Measurements from ENCODE around the gene HSFX3.
"Not testable (repeated sequence)": the region's sequence is repeated elsewhere in the genome, so short reads cannot be mapped to it uniquely, and the experiment has no call there.

HSFX3 gene

GRCh38 chrX:149545545-149546543 lies 3.9 kb downstream of the HSFX3 start:
- not testable (repeated sequence) for DNase-seq (ENCODE audit: low read depth in 2 of 2)

- DNase-seq (ENCODE audit: low read depth in 2 of 2) = no peak
Measured at GRCh38 chrX:149541521-149542047, 8.1 kb downstream of the HSFX3 start.

DNA sequence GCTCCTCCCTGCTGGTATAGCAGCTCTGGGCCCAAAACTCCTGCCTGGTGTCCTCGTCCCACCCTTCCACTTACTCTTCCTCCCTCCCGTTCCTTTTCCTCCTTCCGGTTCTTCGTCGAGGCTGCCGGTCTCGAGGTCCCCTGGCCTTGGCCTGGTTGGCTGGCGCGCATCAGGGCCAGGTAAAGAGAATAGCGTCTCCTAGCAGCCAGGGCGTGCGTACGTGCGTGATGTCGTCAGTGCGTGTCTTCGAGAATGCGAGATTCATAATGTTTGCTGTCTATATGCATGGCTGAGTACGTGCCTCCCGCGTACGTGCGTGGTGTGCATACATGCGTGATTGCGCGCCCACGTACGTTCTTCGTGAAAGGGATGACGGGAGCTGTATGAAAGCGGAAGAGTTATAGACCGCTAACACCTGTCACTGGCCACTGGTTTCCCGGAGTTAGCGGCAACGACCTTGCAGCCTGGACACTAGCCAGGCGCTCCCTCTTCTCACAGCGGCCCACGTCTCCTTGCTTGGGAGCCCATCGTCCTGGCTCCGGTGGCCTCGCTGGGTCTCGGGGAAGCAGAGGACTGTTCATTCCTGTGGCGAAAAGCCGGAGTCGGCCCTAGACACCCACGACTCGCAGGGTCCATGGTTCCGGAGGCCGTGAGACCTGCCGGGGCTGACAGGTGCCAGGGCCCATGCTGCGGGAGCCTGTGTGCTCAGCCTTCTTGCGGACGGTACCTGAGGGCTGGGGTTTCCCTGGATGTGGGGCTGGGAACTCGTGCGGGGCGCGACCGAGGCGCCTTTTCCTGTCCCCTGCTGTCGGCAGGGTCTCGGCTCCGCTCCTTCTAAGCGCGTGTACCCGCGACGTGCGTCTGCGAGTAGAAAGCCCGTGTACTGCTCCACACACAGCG lies 8.9 kb downstream of the HSFX3 start, which contains the start of gene EOLA1:
Gene EOLA1, plus strand, starts transcription at position 392 of the 900 bp plus-strand sequence. CDS start 4,619 bp downstream, outside the sequence.
- peak; percentile 77 to 82 for DNase-seq (ENCODE audit: low read depth in 2 of 2)

GRCh38 chrX:149540131-149540620 lies 9.5 kb downstream of the HSFX3 start:
- DNase-seq (ENCODE audit: low read depth in 2 of 2) = peak; percentile 72 to 83

GRCh38 chrX:149539283-149540130 lies 10.2 kb downstream of the HSFX3 start:
- peak; percentile 50 to 77 for DNase-seq (ENCODE audit: low read depth in 2 of 2)

GRCh38 chrX:149537474-149537873 lies 12.2 kb downstream of the HSFX3 start:
- DNase-seq (ENCODE audit: low read depth in 2 of 2) = not testable (repeated sequence)

- DNase-seq (ENCODE audit: low read depth in 2 of 2) = not testable (repeated sequence)
Measured at GRCh38 chrX:149534926-149535602, 14.7 kb downstream of the HSFX3 start.

GRCh38 chrX:149533999-149534398 lies 15.7 kb downstream of the HSFX3 start:
- DNase-seq (ENCODE audit: low read depth in 2 of 2) = not testable (repeated sequence)

DNA sequence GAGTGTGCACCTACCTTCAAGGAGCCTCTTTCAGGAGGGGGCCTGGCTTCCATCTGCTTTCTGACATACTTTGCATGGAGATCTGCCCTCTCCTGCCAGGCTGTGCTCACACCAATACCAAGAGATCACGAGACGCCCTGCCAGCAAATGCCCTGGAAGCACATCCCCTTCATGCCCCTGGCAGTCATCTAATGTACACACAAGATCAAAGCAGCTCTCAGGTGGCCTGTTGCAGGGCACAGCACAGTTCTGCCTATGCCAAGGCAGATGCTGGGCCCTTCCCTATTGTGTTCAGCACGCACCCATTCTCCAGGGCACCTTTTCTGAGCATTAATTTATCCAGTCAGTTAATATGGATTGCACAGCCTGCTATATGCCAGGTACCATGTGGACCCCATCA lies 16.9 kb downstream of the HSFX3 start:
- DNase-seq (ENCODE audit: low read depth in 2 of 2) = not testable (repeated sequence)

GRCh38 chrX:149531599-149531998 lies 18.1 kb downstream of the HSFX3 start:
- no peak for DNase-seq (ENCODE audit: low read depth in 2 of 2)

DNA sequence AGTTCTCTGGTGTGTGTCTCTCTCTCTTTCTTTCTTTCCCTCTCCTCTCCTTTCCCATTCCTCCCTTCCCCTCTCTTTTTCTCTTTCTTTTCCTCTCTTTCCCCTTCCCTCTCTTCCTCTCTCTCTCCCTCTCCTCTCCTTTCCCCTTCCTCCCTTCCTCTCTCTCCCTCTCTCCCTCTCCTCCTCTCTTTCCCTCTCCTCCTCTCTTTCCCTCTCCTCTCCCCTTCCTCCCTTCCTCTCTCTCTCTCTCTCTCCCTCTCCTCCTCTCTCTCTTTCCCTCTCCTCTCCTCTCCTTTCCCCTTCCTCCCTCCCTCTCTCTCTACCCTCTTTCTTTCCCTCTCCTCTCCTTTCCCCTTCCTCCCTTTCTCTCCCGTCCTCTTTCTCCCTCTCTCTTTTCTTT lies 21.3 kb downstream of the HSFX3 start:
- DNase-seq (ENCODE audit: low read depth in 2 of 2) = no peak

- no peak for DNase-seq (ENCODE audit: low read depth in 2 of 2)
Measured at GRCh38 chrX:149527705-149528104, 22.0 kb downstream of the HSFX3 start.

DNA sequence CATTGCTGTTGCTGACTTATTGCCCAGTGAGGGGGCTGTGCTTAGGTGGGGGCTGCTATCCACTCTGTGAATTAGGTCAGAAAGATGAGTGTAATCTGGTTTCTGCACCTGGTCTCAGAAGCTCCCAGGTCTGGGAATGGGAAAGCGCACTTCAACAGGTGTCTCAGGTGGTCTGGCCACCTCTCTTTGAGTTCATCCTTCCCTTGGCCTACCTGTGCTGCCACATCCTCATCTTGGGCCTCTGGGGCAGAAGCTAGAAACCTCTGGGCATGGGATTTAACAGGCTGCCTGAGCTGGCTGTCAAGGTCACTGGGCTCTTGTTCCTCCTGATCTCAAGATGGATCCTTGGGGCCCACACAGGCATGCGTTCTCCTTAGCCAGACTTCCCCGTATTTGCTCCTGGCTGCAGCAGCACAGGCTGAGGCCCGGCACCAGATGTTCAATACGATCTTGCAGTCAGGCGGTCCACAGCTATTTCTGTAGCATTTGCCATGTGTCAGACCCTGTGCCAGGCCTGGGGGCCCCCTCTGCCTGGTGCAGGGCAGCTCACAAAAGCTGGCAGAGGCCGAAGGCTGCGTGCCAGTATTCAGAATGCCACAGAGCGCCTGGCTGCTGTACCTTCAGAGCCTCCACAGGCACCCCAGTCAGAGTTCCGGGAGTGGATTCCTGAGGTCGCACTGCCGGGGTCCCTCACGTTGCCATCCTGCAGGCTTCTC lies 23.2 kb downstream of the HSFX3 start:
- not testable (repeated sequence) for DNase-seq (ENCODE audit: low read depth in 2 of 2)

- not testable (repeated sequence) for DNase-seq (ENCODE audit: low read depth in 2 of 2)
Measured at GRCh38 chrX:149525903-149526302, 23.8 kb downstream of the HSFX3 start.

DNA sequence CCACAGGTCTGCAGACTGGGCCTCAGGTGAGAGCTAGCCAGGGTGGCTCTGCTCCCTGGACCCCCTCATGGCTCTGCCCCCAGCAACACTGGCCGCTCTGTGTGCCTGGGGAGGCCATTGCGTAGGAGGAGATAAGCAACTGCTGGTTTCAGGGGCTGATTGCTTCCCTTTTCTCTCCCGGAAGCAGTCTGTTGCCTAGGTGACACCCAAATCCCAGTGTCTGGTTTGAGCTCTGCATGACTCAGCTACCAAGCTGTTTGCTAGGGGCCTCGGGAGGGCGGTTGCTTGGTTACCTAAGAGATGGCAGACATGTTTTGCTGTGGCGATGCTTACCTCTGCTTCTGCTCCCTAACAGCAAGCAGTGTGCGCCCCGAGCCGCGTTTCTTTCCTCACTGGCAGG lies 24.3 kb downstream of the HSFX3 start:
- peak in 1 of 2 experiments; percentile 33 for DNase-seq (ENCODE audit: low read depth in 2 of 2)

DNA sequence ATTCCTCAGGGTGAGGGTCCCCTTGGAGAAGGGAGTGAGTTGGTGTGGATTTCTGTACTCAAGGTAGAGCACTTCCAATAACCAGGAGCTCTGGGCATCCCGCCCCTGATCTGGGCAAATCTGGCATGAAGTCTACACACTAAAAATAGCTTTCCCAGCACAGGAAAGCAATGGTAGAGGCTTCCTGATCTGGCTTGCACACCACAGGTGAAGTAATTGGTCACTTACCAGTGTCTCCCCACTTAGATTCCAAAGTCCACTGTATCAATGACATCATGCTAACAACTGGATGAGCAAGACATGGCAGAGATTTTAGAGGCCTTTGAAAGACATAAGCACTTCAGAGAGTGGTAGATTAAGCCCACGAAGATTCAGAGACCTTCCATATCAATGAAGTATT lies 26.8 kb downstream of the HSFX3 start:
- no peak for DNase-seq (ENCODE audit: low read depth in 2 of 2)

DNA sequence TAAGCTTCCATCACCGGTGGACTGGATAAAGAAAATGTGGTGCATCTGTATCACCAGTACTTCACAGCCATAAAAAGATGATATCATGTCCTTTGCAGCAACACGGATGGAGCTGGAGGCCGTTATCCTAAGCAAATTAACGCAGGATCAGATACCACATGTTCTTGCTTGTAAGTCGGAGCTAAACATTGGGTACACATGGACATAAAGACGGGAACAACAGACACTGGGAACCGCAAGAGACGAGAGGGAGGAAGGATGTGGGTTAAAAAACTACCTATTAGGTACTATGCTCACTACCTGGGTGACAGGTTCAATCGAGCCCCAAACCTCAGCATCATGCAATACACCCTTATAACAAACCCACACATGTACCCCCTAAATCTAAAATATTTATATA lies 28.3 kb downstream of the HSFX3 start:
- DNase-seq (ENCODE audit: low read depth in 2 of 2) = no peak

DNA sequence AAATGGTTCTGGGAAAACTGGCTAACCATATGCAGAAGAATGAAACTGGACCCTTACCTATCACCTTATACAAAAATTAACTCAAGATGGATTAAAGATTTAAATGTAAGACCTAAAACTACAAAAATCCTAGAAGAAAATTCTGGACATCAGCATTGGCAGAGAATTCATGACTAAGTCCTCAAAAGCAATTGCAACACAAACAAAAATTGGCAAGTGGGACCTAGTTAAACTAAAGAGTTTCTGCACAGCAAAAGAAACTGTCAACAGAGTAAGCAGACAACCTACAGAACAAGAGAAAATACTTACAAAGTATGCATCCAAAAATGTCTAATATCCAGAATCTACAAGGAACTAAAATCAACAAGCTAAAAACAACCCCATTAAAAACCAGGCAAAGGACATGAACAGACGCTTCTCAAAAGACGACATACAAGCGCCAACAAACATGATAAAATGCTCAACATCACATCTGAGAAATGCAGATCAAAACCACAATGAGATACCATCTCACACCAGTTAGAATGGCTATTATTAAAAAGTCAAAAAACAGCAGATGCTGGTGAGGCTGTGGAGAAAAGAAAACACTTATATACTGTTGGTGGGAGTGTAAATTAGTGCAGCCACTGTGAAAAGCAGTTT lies 29.0 kb downstream of the HSFX3 start:
- DNase-seq (ENCODE audit: low read depth in 2 of 2) = not testable (repeated sequence)

DNA sequence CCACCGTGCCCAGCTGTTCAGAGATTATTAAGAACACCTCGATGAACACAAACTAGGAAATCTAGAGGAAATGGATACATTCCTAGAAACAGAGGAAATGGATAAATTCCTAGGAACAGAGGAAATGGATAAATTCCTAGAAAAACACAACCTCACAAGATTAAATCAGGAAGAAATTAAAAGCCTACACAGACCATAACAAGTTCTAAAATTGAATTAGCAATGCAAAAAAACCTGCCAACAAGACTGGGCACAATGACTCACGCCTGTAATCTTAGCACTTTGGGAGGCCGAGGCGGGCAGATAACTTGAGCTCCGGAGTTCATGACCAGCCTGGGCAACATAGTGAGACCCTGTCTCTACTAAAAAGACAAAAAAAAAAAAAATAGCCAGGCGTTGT lies 31.5 kb downstream of the HSFX3 start:
- DNase-seq (ENCODE audit: low read depth in 2 of 2) = no peak
